HG02759 (cell line): ENCODE data around the gene CLBA1.
"Not testable (repeated sequence)": the region's sequence is repeated elsewhere in the genome, so short reads cannot be mapped to it uniquely, and the experiment has no call there.

ENCODE experiments used
- ATAC-seq: cut with Tn5 transposase; IDR thresholded peaks from one replicate; pipeline ENCODE4 v1.9.1; 2021; ENCODE audit warnings: mild to moderate bottlenecking, moderate library complexity; ENCODE audit not compliant: unreplicated experiment

CLBA1 gene

DNA sequence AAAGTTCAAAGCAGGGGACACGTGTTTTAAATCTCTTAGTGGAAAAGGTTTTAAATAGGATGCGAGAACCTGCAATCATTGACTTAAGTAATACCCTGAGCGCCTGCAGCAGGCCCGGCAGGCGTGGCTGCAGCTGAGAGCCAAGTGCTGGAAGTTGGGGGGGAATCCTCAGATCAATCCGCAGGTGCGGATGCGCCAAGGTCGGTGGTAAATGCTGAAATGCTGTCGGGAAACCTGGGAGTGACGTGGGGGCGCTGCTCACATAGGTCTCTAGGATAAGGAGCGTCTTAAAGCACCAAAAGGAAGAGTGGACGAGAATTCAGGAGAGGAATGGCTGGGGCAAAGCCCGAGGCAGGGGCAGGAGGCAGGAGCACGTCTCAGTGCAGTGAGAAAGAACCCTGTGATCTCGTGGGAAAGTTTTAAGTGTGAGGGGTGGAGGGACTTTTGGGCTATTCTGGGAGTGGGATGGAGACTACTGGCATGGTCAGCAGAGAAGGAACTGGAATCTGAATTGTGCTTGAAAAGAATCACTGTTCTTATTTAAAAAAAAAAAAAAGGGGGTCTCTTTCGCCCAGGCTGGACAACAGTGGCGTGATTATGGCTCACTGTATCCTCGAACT lies 36.2 kb downstream of the CLBA1 start:
- no peak for ATAC-seq

DNA sequence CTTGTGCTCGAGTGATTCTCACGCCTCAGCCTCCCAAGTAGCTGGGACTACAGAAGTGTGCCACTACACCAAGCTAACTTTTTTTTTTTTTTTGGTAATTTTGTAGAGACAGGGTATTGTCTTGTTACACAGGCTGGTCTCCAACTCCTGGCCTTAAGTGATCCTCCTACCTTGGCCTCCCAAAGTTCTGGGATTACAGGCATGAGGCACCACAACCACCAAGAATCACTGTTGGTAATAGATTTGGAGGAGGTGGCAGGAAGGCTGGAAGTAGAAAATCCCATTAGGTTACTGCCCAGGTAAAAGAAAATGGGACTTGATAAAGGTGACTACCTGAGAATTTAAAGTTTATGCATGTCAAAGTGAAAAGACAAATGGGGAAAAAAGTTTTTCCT lies 36.7 kb downstream of the CLBA1 start:
- no peak for ATAC-seq

DNA sequence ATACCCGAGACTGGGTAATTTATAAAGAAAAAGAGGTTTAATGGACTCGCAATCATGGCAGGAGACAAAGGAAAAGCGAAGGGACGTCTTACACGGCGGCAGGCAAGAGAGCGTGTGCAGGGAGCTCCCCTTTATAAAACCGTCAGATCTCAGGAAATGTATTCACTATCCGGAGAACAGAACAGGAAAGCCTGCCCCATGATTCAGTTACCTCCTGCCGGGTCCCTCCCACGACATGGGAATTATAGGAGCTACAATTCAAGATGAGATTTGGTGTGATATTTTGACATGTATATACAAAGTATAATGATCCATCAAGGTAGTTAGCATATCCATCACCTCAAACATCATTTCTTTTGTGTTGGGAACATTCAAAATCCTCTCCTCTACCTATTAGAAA lies 37.6 kb downstream of the CLBA1 start:
- ATAC-seq = no peak

DNA sequence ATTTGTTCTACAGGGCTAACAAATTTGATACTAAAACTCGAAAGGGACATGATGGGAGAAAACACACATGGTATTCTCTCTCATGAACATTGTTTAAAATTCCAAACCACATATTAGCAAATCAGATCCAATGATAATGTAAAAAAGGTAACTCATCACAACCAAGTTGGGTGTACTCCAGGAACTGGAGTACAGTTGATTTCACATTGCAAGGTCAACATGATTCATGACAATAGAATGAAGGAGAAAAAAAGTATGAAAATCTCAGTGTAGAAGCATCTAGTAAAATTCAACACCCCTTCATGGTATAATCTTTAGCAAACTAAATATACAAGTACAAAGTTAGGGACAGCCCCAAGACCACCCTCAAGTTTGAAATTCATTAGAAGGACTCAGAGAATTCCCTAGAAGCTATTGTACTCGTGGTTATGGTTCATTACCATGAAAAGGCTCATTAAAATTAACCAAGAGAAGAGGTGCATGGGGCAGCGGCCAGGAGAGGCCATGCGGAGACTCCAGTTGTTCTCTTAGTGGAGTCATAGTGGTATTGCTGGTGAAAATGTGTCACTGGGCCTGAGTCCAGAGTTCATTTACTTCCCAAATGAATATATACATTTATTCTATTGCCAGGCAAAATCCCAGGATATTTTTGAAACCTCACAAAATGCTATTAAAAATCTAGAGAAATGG lies 38.3 kb downstream of the CLBA1 start:
- no peak for ATAC-seq

DNA sequence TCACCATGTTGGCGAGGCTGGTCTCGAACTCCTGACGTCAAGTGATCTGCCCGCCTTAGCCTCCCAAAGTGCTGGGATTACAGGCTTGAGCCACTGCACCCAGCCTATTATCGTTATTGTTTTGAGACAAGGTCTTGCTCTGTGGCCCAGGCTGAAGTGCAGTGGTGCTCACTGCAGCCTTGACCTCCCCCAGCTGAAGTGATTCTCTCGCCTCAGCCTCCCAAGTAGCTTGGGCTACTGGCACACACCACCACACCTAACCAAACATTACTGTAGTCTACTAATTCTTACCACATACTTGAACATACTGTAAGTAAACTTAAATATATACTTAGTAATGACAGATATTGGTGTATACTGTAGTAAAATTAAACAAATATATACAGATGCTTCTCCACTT lies 39.8 kb downstream of the CLBA1 start:
- ATAC-seq = no peak

DNA sequence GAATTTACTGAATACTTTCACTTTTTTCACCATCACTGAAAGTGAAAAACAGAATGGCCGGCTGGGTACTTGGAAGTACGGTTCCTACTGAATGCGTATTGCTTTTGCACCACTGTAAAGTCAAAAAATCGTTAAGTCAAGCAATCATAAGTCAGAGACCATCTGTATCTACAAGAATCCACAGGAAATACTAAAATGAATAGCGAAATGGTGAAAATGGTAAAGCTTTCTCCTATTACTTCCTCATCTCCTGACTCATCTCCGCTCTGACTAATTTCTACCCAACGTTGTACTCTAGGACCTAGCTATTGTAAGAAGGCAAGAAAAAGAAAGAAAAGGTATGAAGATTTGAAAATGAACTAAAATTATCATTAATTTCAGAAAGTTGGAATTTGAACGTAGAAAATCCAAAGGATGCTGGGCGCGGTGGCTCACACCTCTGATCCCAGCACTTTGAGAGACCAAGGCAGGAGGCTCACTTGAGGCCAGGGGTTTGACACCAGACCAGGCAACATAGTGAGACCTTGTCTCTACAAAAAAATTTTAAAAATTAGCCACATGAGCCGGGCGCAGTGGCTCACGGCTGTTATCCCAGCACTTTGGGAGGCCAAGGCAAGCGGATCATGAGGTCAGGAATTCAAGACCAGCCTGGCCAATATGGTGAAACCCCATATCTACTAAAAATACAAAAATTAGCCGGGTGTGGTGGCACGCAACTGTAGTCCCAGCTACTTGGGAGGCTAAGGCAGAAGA lies 40.6 kb downstream of the CLBA1 start:
- ATAC-seq = no peak

DNA sequence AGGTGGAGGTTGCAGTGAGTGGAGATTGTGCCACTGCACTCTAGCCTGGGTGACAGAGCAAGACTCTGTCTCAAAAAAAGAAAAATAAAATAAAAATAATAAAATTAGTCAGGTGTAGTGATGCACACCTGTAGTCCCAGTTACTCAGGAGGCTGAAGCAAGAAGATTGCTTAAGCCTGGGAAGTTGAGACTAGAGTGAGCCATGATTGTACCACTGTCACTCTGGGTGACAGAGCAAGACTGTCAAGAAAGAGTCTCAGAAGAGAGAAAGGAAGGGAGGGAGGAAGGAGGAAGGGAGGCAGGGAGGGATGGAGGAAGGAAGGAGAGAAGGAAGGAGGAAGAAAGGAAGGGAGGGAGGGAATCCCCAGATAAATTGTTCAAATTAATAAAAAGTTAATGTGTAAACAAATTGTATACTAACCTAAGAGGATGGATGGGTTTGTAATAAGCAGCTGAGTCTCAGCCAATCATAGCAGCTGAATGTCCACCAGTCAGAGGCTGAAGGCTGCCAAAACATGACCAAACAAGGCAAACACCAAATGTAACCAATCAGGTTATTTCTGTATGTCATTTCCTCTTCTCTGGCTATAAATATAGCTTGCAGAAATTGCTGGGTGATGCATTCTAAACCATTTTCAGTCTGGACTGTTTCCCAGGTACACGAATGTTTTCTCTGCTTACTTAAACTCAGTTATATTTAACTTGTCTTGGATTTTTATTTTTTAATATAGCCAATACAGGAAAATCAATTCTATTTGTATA lies 41.4 kb downstream of the CLBA1 start:
- ATAC-seq = no peak

DNA sequence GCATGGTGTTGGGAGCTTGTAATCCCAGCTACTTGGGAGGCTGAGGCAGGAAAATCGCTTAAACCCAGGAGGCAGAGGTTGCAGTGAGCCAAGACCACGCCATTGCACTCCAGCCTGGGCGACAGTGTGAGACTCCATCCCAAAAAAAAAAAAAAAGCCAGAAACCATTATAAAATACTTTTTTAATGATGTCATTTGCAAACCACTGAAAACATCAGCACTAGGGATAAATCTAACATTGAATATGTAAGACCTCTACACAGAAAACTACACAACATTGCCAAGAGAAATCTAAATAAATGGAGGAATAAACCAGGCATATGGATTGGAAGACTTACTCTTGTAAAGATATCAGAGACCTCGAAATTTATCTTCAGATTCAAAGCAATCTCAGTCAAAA lies 42.1 kb downstream of the CLBA1 start:
- not testable (repeated sequence) for ATAC-seq

DNA sequence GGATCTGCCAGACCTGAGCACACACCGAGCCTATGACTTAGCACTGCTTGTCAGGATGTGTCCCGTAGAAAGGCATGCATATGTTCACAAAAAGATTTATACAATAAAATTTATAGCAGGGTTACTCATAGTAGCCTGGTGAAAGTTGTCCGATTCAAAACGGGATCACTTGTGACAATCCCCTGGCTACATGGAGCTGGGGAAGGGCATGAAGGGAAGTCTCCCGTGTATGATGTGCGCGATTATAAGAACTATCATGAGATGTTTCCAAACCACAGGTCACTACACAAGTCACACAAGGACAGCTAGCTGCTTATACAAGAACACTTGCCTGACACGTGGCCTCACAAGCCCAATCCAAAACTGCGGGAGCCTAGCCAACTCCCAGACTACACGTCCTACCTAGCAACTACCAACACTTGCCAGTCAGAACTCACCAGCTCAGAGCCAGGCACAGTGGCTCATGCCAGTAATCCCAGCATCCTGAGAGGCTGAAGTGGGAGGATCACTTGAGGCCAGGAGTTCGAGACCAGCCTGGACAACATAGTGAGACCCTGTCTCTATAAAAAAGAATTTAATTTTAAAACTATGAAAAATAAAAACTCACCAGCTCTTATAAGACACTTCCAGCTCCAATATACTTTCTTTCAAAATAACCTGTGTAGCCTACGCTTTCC lies 42.8 kb downstream of the CLBA1 start:
- ATAC-seq = no peak

DNA sequence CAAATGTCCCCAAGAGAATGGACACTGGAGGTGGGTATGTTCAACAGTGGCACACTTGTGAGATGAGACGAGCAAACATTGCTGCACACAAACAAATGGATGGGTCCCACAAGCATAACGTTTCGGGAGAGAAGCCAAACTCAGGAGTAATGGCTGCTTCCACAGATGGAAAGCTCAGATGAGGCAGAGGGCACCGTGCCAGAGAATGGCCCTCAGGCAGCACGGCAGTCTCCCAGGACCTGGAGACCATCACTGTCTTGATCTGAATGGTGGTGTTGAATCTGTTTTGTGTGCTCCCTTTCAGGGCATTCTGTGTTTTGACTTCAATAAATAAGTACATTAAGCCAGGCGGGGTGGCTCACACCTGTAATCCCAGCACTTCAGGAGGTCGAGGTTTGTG lies 43.8 kb downstream of the CLBA1 start:
- ATAC-seq = no peak

DNA sequence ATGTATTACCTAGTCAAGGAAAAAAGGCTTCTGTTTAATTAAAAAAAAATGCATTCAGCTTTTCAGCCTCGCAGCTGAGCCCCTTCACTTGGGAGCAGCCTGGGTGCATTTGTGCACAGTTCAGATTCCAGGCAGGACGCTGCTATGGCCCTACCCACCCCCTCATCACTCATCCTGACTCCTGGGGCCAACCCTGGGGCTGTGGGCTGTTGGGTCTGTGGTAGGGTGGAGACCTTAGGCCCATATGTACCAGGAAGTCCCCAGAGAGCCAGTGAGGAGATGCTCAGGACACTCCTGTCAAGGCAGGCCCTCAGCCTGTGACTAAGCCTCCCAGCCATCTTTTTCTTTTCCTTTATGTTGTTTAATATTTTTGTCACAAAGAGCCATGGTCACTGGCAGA lies 44.6 kb downstream of the CLBA1 start:
- ATAC-seq = no peak

DNA sequence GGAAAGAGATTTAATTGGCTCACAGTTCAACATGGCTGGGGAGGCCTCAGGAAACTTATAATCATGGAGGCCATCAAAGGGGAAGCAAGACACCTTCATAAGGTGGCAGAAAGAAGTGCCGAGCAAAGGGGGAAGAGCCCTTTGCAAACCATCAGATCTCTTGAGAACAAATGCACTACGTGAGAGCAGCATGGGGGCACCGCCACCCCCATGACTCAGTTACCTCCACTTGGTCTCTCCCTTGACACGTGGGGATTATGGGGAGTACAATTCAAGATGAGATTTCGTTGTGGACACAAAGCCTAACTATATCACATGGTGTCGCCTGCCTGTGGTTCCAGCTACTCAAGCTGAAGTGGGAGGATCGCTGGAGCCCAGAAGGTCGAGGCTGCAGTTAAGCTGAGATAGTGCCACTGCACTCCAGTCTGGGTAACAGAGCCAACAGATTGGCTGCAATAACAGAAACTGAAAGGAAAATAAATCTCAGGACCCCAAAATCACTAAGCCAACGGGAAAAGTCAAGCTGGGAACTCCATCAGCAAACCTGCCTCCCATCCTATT lies 45.3 kb downstream of the CLBA1 start:
- no peak for ATAC-seq

DNA sequence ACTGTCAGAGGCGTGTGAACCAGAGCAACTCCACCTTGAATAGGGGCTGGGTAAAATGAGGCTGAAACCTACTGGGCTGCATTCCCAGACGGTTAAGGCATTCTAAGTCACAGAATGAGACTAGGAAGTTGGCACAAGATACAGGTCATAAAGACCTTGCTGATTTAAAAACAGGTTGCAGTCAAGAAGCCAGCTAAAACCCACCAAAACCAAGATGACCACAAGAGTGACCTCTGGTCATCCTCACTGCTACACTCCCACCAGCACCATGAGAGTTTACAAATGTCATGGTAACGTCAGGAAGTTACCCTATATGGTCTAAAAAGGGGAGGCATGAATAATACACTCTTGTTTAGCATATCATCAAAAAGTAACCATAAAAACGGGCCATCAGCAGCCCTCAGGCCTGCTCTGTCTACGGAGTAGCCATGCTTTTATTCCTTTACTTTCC lies 46.9 kb downstream of the CLBA1 start:
- ATAC-seq = not testable (repeated sequence)

DNA sequence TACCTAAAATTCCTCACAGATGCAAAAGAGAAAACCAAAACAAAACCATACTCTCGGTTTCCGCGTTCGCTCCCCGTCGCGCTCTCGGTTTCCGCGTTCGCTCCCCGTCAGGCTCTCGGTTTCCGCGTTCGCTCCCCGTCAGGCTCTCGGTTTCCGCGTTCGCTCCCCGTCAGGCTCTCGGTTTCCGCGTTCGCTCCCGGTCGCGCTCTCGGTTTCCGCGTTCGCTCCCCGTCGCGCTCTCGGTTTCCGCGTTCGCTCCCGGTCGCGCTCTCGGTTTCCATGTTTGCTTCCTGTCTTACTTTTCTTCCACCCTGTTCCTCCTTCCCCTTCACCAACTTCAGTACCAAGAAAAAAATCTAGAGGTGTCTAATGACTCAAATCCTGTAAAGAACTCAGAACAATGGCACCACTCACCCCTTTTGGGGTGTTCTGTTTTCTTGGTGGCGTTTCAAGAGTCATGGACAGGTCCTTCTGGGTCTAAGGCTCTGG lies 47.9 kb downstream of the CLBA1 start:
- not testable (repeated sequence) for ATAC-seq

DNA sequence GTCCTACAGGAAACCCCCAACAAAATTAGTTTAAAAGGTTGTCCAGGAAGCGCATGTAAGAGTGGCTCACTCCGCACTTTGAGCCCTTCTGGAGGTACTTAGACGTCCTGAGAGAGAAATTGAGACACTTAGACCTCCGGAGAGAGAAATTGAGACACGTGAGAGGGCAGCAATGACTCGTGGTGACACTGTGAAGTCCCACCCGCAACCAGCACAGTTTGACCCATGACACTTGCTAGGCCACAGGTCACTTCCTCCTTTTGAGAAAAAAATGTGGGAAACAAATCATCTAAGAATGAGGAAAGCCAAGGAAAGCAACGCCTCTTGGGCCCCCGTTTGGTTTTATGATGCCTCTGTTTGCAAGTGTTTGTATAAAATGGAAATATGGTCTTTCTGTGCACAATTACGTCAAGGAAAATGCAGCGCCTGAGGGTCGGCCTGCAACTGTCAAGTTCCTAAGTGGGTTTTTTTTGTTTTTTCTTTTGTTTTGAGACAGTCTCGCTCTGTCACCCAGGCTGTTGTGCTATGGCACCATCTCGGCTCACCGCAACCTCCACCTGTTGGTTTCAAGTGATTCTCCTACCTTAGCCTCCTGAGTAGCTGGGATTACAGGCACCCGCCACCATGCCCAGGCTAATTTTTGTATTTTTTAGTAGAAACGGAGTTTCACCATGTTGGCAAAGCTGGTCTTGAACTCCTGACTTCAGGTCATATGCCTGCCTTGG lies 48.9 kb downstream of the CLBA1 start:
- ATAC-seq = no peak

DNA sequence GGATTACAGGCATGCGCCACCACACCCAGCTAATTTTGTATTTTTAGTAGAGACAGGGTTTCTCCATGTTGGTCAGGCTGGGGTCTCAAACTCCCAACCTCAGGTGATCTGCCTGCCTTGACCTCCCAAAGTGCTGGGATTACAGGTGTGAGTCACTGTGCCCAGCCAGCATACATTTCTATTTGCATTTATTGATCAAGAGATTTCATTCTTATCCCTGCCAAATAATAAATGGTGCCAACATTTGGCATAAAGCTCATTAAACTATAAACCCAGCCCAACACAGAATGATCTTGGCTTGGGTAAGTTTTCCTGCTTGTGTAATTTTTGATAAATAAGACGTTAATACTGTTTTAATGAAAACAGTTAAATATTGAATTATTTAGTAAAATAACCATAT lies 50.0 kb downstream of the CLBA1 start:
- ATAC-seq = not testable (repeated sequence)

DNA sequence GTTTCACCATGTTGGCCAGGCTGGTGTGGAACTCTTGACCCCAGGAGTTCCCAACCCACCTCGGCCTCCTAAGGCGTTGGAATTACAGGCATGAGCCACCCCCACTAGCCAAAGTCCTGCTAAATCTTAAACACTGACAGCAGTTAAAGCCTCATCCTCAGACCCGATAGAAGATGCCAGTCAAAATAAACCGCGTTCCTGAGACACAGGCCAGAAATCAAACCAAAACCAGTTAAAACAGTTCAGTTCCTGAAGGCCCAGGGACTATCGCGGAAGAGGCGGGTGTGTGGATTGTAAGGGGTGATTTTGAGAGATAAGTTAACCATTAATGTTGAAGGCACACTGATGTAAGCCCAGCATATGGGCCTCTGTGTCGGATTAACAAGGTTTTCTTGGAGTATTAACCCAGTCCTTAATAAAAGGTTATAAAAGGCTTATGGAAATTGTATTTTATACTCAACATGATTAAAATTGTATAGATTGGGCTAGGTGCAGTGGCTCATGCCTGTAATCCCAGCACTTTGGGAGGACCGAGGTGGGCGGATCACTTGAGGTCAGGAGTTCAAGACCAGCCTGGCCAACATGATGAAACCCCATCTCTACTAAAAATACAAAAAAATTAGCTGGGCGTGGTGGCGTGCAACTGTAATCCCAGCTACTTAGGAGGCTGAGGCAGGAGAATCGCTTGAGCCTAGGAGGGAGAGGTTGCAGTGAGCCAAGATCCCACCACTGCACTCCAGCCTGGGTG lies 54.0 kb downstream of the CLBA1 start:
- no peak for ATAC-seq

DNA sequence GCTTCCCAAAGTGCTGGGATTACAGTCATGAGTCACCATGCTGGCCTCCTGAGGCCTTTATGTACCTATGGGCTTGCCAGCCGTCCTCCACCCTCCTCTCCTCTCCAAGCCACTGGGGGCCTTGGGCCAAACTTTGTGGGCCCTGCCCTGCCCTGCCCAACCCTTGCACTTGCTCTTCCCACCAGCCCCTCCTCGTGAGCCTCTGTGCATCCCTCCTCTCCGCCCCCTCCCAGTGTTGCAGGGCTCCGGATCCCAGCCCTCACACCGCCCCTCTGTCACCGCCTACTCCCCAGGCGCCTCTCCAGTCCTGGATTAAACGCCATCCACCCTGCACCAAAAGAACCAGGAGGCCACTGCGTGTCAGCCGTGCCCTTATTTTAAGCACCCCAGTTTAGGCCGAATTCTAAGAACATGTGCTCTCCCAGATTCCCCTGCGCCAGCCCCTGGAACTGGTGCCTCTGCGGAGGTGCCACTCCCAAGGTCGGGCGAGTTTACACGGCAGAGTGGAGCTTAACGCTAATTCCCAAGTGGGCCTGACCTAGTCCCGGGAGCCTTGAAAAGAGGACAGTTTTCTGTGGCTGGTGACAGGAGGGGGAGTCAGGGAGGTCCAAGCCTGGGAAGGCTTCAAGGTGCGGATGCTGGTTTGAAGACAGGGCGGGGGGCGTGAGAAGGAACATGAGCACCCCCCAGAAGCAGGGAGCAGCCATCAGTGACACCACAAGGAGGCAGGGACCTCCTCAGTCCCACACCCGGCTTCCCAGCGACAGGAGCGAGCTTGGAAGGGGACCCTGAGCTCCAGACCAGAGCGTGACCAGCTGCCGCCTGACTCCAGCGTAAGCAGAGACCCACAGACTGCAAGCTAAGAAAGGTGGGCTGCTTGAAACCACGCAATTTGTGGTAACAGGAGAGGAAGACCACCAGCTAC lies 56.5 kb downstream of the CLBA1 start:
- no peak for ATAC-seq
